D721Med (cell line): ENCODE data around the gene ALG11.
"Not testable (repeated sequence)": the region's sequence is repeated elsewhere in the genome, so short reads cannot be mapped to it uniquely, and the experiment has no call there.

ENCODE experiments used
- DNase-seq: peaks from one replicate; pipeline ENCODE4 v3.0.0; 2011; ENCODE audit warnings: low spot score; ENCODE audit not compliant: insufficient read length
- FAIRE-seq: peaks from 2 replicates; lab custom pipeline; 2011; peaks lifted over from hg19 to GRCh38; lab: Jason Lieb, UNC
- TF ChIP-seq, protein P1 (sequence below): IDR thresholded peaks from 2 replicates; pipeline ENCODE4 v1.5.1; 2012; ENCODE audit warnings: mild to moderate bottlenecking, control low read depth; ENCODE audit not compliant: insufficient read depth; ENCODE audit errors: missing control alignments

ALG11 gene

GRCh38 chr13:52029569-52029968 is 17.4 kb downstream of the ALG11 start:
- TF ChIP-seq, protein P1, sequence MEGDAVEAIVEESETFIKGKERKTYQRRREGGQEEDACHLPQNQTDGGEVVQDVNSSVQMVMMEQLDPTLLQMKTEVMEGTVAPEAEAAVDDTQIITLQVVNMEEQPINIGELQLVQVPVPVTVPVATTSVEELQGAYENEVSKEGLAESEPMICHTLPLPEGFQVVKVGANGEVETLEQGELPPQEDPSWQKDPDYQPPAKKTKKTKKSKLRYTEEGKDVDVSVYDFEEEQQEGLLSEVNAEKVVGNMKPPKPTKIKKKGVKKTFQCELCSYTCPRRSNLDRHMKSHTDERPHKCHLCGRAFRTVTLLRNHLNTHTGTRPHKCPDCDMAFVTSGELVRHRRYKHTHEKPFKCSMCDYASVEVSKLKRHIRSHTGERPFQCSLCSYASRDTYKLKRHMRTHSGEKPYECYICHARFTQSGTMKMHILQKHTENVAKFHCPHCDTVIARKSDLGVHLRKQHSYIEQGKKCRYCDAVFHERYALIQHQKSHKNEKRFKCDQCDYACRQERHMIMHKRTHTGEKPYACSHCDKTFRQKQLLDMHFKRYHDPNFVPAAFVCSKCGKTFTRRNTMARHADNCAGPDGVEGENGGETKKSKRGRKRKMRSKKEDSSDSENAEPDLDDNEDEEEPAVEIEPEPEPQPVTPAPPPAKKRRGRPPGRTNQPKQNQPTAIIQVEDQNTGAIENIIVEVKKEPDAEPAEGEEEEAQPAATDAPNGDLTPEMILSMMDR, result no peak
- DNase-seq (no peak), FAIRE-seq (no peak)

GRCh38 chr13:52030401-52030800 is 18.2 kb downstream of the ALG11 start:
- not testable (repeated sequence) for FAIRE-seq, DNase-seq

GRCh38 chr13:52033039-52033438 is 20.8 kb downstream of the ALG11 start:
- FAIRE-seq (no peak), DNase-seq (no peak)
- TF ChIP-seq, protein P1, result no peak

- DNase-seq (no peak), FAIRE-seq (no peak)
- TF ChIP-seq, protein P1, result no peak
These were observed 22.5 kb downstream of the ALG11 start for GRCh38 chr13:52034616-52035226.

GRCh38 chr13:52036037-52036436 is 23.8 kb downstream of the ALG11 start:
- TF ChIP-seq, protein P1, result no peak
- FAIRE-seq (no peak), DNase-seq (no peak)

DNA sequence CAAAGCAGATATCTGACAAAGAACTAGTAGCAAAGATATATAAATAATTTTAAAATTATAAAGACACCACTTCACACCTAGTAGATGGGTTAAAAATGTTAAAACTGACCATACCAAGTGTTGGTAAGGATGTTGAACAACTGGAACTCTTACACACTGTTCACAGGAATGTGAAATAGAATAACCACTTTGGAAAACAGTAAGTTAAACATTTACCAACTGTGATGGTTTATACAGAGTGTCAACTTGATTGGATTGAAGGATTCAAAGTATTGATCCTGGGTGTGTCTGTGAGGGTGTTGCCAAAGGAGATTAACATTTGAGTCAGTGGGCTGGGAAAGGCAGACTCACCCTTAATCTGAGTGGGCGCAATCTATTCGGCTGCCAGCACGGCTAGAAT is 31.5 kb downstream of the ALG11 start:
- no peak for FAIRE-seq
- TF ChIP-seq, protein P1, result no peak
- no peak for DNase-seq

- TF ChIP-seq, protein P1, result no peak
- FAIRE-seq (no peak), DNase-seq (no peak)
These were observed 35.3 kb downstream of the ALG11 start for GRCh38 chr13:52047463-52047862.

GRCh38 chr13:52048516-52048915 is 36.3 kb downstream of the ALG11 start:
- FAIRE-seq (no peak), DNase-seq (no peak)
- TF ChIP-seq, protein P1, result no peak
